T-helper 17 cell (primary cell): ENCODE data around the gene STK33. TPM values are rescaled to one million over a fixed set of nuclear protein-coding genes. Genes with fewer than 3 reads are reported as not detected.
"Not testable (repeated sequence)": the region's sequence is repeated elsewhere in the genome, so short reads cannot be mapped to it uniquely, and the experiment has no call there.

ENCODE experiments used
- ATAC-seq: fragments of 150-1000 bp; cut with Tn5 transposase; 2 replicates; pipeline ENCODE4 v1.10.0; 2021; ENCODE audit warnings: mild to moderate bottlenecking, moderate library complexity
- DNase-seq, 3 donors: peaks; one replicate each; pipeline versions ENCODE4 v3.0.0 to v3.0.0-alpha.2; 2020 to 2021
- H3K9me3 ChIP-seq: one replicate; pipeline ENCODE4 v1.7.0; 2013; ENCODE audit warnings: low read length, mild to moderate bottlenecking; ENCODE audit not compliant: control insufficient read depth, poor library complexity, severe bottlenecking
- H3K27ac Mint-ChIP-seq: one replicate; pipeline ENCODE4 v1.8.0; 2022; ENCODE audit warnings: mild to moderate bottlenecking, moderate library complexity, mixed read lengths
- H3K27me3 Mint-ChIP-seq: one replicate; pipeline ENCODE4 v1.8.0; 2022; ENCODE audit warnings: mixed read lengths
- H3K36me3 Mint-ChIP-seq: one replicate; pipeline ENCODE4 v1.8.0; 2022; ENCODE audit warnings: low read depth, mixed read lengths
- H3K4me1 Mint-ChIP-seq: one replicate; pipeline ENCODE4 v1.8.0; 2022; ENCODE audit warnings: mild to moderate bottlenecking, mixed read lengths
- H3K4me3 Mint-ChIP-seq: one replicate; pipeline ENCODE4 v1.8.0; 2022; ENCODE audit warnings: mild to moderate bottlenecking, moderate library complexity, mixed read lengths
- total RNA-seq, 4 donors: library from RNA in 2 of 4; stranded (reverse) in 2 of 4; gene quantifications; one replicate each; pipeline ENCODE4 v1.2.3 and lab custom pipeline; 2022 to 2026

The STK33 gene
- total RNA-seq, 2 donors from 2014 or later, result 0.55 to 0.62 TPM

GRCh38 chr11:8503910-8504364 is 90.1 kb downstream of the STK33 start:
- no peaks in the 10 kb centered on the region for H3K4me1 Mint-ChIP-seq
- H3K4me3 Mint-ChIP-seq, result no peak overlapping the region
- H3K36me3 Mint-ChIP-seq, result no peaks in the 10 kb centered on the region
- H3K27me3 Mint-ChIP-seq, result no peaks in the 10 kb centered on the region
- H3K9me3 ChIP-seq, result no peaks in the 10 kb centered on the region
- no peak for DNase-seq
- ATAC-seq, result no peak
- H3K27ac Mint-ChIP-seq, result no peak overlapping the region

GRCh38 chr11:8501836-8502235 is 92.2 kb downstream of the STK33 start:
- Mint-ChIP-seq H3K36me3 (no peaks in the 10 kb centered on the region), H3K4me1 (no peaks in the 10 kb centered on the region)

GRCh38 chr11:8488395-8488794 is 105.6 kb downstream of the STK33 start:
- H3K27ac Mint-ChIP-seq, result no peak overlapping the region
- no peak for ATAC-seq
- H3K4me3 Mint-ChIP-seq, result no peak overlapping the region
- H3K4me1 Mint-ChIP-seq, result no peaks in the 10 kb centered on the region
- H3K9me3 ChIP-seq, result no peaks in the 10 kb centered on the region
- H3K27me3 Mint-ChIP-seq, result no peaks in the 10 kb centered on the region
- DNase-seq, result no peak
- H3K36me3 Mint-ChIP-seq, result no peaks in the 10 kb centered on the region

More at GRCh38 chr11:8501836-8502235, 92.2 kb downstream of the STK33 start:
- no peaks in the 10 kb centered on the region for H3K27me3 Mint-ChIP-seq
- no peaks in the 10 kb centered on the region for H3K9me3 ChIP-seq
- no peak overlapping the region for H3K27ac Mint-ChIP-seq
- no peak overlapping the region for H3K4me3 Mint-ChIP-seq
- ATAC-seq (no peak), DNase-seq (no peak)

GRCh38 chr11:8487261-8487660 is 106.8 kb downstream of the STK33 start:
- no peaks in the 10 kb centered on the region for H3K36me3 Mint-ChIP-seq
- H3K4me3 Mint-ChIP-seq, result no peak overlapping the region
- H3K27ac Mint-ChIP-seq, result no peak overlapping the region

GRCh38 chr11:8484251-8484650 is 109.8 kb downstream of the STK33 start:
- no peaks in the 10 kb centered on the region for H3K27me3 Mint-ChIP-seq
- ATAC-seq, result no peak
- DNase-seq, result no peak
- no peaks in the 10 kb centered on the region for H3K9me3 ChIP-seq
- H3K4me1 Mint-ChIP-seq, result no peaks in the 10 kb centered on the region
- H3K27ac Mint-ChIP-seq, result no peak overlapping the region
- H3K36me3 Mint-ChIP-seq, result no peaks in the 10 kb centered on the region
- no peak overlapping the region for H3K4me3 Mint-ChIP-seq

More at GRCh38 chr11:8487261-8487660, 106.8 kb downstream of the STK33 start:
- H3K4me1 Mint-ChIP-seq, result no peaks in the 10 kb centered on the region
- H3K9me3 ChIP-seq, result no peaks in the 10 kb centered on the region
- no peaks in the 10 kb centered on the region for H3K27me3 Mint-ChIP-seq
- ATAC-seq (no peak), DNase-seq (no peak)

- ATAC-seq (no peak), DNase-seq (no peak)
- no peaks in the 10 kb centered on the region for H3K9me3 ChIP-seq
- Mint-ChIP-seq H3K36me3 (no peaks in the 10 kb centered on the region), H3K4me1 (no peaks in the 10 kb centered on the region), H3K4me3 (no peak overlapping the region), H3K27ac (no peak overlapping the region), H3K27me3 (peaks cover 6% of the 10 kb centered on the region)
These were observed 113.2 kb downstream of the STK33 start for GRCh38 chr11:8480858-8481257.

- H3K4me1 Mint-ChIP-seq, result no peaks in the 10 kb centered on the region
- H3K27ac Mint-ChIP-seq, result no peak overlapping the region
- DNase-seq, result no peak
- H3K4me3 Mint-ChIP-seq, result no peak overlapping the region
- no peak for ATAC-seq
- no peaks in the 10 kb centered on the region for H3K9me3 ChIP-seq
- H3K27me3 Mint-ChIP-seq, result peaks cover 13% of the 10 kb centered on the region
- no peaks in the 10 kb centered on the region for H3K36me3 Mint-ChIP-seq
These were observed 116.3 kb downstream of the STK33 start for GRCh38 chr11:8477680-8478079.

GRCh38 chr11:8477151-8477550 is 116.9 kb downstream of the STK33 start:
- no peaks in the 10 kb centered on the region for H3K9me3 ChIP-seq
- no peak overlapping the region for H3K27ac Mint-ChIP-seq
- ATAC-seq, result no peak
- no peak for DNase-seq
- H3K4me1 Mint-ChIP-seq, result no peaks in the 10 kb centered on the region
- H3K27me3 Mint-ChIP-seq, result peaks cover 13% of the 10 kb centered on the region
- H3K36me3 Mint-ChIP-seq, result no peaks in the 10 kb centered on the region
- no peak overlapping the region for H3K4me3 Mint-ChIP-seq

- H3K27ac Mint-ChIP-seq, DNase-seq, ATAC-seq, H3K27me3 Mint-ChIP-seq, H3K4me3 Mint-ChIP-seq, H3K36me3 Mint-ChIP-seq, H3K4me1 Mint-ChIP-seq, H3K9me3 ChIP-seq: not testable (repeated sequence)
These were observed 126.2 kb downstream of the STK33 start for GRCh38 chr11:8467806-8468205.

- DNase-seq, H3K9me3 ChIP-seq, H3K4me3 Mint-ChIP-seq, H3K27ac Mint-ChIP-seq, H3K36me3 Mint-ChIP-seq, ATAC-seq, H3K27me3 Mint-ChIP-seq, H3K4me1 Mint-ChIP-seq: not testable (repeated sequence)
These were observed 126.7 kb downstream of the STK33 start for GRCh38 chr11:8467356-8467755.

GRCh38 chr11:8466884-8467283 is 127.1 kb downstream of the STK33 start:
- DNase-seq, H3K4me3 Mint-ChIP-seq, H3K9me3 ChIP-seq, H3K4me1 Mint-ChIP-seq, ATAC-seq, H3K27me3 Mint-ChIP-seq, H3K27ac Mint-ChIP-seq, H3K36me3 Mint-ChIP-seq: not testable (repeated sequence)

GRCh38 chr11:8459711-8460399 is 134.2 kb downstream of the STK33 start:
- ATAC-seq, result no peak
- no peaks in the 10 kb centered on the region for H3K9me3 ChIP-seq
- H3K27me3 Mint-ChIP-seq, result peaks cover 29% of the 10 kb centered on the region
- H3K4me1 Mint-ChIP-seq, result no peaks in the 10 kb centered on the region
- no peak for DNase-seq
- H3K4me3 Mint-ChIP-seq, result no peak overlapping the region
- no peaks in the 10 kb centered on the region for H3K36me3 Mint-ChIP-seq
- H3K27ac Mint-ChIP-seq, result no peak overlapping the region

GRCh38 chr11:8442301-8442700 is 151.7 kb downstream of the STK33 start:
- no peak overlapping the region for H3K27ac Mint-ChIP-seq
- no peaks in the 10 kb centered on the region for H3K9me3 ChIP-seq
- DNase-seq (no peak), ATAC-seq (no peak)
- no peaks in the 10 kb centered on the region for H3K4me1 Mint-ChIP-seq
- H3K36me3 Mint-ChIP-seq, result no peaks in the 10 kb centered on the region
- peaks cover 24% of the 10 kb centered on the region for H3K27me3 Mint-ChIP-seq
- no peak overlapping the region for H3K4me3 Mint-ChIP-seq

GRCh38 chr11:8440649-8441048 is 153.4 kb downstream of the STK33 start:
- no peak for DNase-seq
- no peak overlapping the region for H3K27ac Mint-ChIP-seq
- peaks cover 21% of the 10 kb centered on the region for H3K27me3 Mint-ChIP-seq
- H3K36me3 Mint-ChIP-seq, result no peaks in the 10 kb centered on the region
- H3K4me1 Mint-ChIP-seq, result no peaks in the 10 kb centered on the region
- ATAC-seq, result no peak
- no peaks in the 10 kb centered on the region for H3K9me3 ChIP-seq
- H3K4me3 Mint-ChIP-seq, result no peak overlapping the region
